ENCODE measurements around the gene VEPH1.

DNA sequence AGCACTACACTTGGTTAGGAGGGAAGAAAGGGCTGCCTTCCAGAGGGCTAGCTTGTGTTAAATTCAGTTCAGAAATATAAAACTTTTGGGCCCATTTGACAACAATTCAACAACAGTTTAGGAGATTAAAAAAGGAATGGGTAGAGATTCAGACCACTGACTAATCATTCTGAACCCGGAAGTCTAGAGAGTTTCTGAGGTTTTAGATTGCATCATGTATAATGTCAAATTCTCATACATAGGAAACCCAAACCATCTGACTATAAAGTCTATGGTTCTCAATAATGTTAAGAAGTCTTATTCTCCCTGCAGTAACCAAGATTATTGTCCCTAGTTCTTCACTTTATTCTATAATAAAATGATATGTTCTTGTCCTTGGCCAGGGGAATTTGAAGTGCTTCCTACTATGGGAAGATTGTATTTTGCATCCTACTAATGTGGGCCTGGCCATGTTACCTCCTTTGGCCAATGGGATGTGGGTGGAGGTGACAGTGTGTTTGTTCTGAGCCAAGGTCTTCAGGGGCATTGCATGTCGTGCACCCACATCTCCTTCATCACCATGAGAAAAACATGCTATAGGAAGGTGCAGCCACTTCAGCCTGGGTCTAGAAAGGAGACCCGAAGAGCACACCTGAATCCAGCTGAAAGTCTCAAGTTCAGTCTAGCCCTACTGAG is 276.9 kb downstream of the VEPH1 start:
- no peak for TF ChIP-seq TAF1 (IDR thresholded peaks at IDR 0.05; ENCODE audit: borderline replicate concordance, low read depth, low read length)
- TF ChIP-seq, protein P1, sequence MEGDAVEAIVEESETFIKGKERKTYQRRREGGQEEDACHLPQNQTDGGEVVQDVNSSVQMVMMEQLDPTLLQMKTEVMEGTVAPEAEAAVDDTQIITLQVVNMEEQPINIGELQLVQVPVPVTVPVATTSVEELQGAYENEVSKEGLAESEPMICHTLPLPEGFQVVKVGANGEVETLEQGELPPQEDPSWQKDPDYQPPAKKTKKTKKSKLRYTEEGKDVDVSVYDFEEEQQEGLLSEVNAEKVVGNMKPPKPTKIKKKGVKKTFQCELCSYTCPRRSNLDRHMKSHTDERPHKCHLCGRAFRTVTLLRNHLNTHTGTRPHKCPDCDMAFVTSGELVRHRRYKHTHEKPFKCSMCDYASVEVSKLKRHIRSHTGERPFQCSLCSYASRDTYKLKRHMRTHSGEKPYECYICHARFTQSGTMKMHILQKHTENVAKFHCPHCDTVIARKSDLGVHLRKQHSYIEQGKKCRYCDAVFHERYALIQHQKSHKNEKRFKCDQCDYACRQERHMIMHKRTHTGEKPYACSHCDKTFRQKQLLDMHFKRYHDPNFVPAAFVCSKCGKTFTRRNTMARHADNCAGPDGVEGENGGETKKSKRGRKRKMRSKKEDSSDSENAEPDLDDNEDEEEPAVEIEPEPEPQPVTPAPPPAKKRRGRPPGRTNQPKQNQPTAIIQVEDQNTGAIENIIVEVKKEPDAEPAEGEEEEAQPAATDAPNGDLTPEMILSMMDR (IDR thresholded peaks at IDR 0.05): no peak
- no peak for TF ChIP-seq CHD2 (IDR thresholded peaks at IDR 0.05; ENCODE audit: low read length, partially characterized antibody)
- no peak for TF ChIP-seq EP300 (IDR thresholded peaks at IDR 0.05; ENCODE audit: borderline replicate concordance in 1 of 2, low read depth in 1 of 2, low read length in 1 of 2)
- no peak for TF ChIP-seq GABPA (IDR thresholded peaks at IDR 0.05; ENCODE audit: low read depth)
- TF ChIP-seq RAD21 (IDR thresholded peaks at IDR 0.05; ENCODE audit: low read length): no peak
- no peak for TF ChIP-seq RFX5 (IDR thresholded peaks at IDR 0.05; ENCODE audit: low read length)
- TF ChIP-seq MXI1 (IDR thresholded peaks at IDR 0.05; ENCODE audit: low read depth, low read length): no peak
- no peak for TF ChIP-seq RXRA (IDR thresholded peaks at IDR 0.05; ENCODE audit: borderline replicate concordance, low read depth)
- TF ChIP-seq POLR2AphosphoS5 (IDR thresholded peaks at IDR 0.05; ENCODE audit: low read depth, low read length): no peak
- TF ChIP-seq FOXJ3 (CRISPR knock-in tag; IDR thresholded peaks at IDR 0.05): no peak

Data from SK-N-SH (cell line).